Measurements from ENCODE around the gene STK36.

GRCh38 chr2:218679119-218679518, 7.2 kb downstream of the STK36 start:
- TF ChIP-seq CTCF (IDR thresholded peaks at IDR 0.05) (no peak), EZH2 (IDR thresholded peaks at IDR 0.05; ENCODE audit: borderline replicate concordance, insufficient read depth, low read depth, low read length, poor library complexity, severe bottlenecking) (no peak)

All from B cell (primary cell).